ENCODE results near the gene CDK17.

DNA sequence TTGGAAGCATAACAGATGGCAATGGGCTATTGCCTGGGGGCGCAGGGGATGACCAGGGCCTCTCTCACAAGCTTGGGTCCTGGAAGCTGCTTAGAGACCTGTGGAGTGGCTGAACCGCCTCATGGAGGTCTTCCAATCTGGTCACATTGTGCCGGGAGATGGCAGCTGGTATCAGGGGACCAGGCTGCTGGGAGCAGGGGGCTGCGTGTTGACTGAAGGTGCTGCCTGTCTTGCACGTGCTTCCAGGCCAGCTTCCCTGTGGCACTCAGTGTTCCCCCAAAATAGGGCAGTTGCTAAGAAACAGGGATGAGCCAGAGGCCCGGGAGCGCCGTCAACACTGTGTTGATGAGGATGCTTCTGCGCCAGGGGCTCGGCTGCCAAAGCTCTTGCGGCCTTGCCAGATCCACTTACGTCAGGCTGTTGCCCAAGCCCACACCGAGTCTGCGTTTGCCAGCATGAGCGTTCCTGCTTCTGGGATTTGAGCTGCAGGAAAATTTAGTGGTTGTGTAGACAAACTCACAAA, 166.2 kb downstream of the CDK17 start:
- no peak for TF ChIP-seq EZH2 (IDR thresholded peaks at IDR 0.05; ENCODE audit: insufficient read depth, poor library complexity, severe bottlenecking)
- TF ChIP-seq EZH2phosphoT487 (IDR thresholded peaks at IDR 0.05; ENCODE audit: insufficient read depth, low read depth): no peak
